ENCODE results near the gene SLC15A4.

DNA sequence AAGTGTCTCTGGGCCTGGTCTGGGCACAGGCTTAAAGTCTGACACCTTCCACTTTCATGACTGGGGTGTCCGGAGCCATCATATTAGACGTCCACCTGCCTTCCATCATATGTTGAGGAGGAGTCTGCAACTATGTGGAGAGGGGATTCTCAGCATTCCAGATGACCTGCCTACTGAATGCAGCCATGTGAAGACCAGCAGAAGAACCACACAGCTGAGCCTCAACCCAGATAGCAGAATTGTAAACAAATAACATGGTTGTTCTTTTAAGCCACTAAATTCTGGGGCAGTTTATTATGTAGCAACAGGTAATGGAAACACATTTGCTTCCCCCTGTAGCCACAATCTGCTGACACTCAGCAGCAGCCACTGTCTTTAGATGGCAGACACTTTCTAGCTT is 4.0 kb upstream of the SLC15A4 start:
- no peak for TF ChIP-seq CTCF (conservative IDR thresholded peaks at IDR 0.05; ENCODE audit: low read length)
- TF ChIP-seq EZH2phosphoT487 (IDR thresholded peaks at IDR 0.05; ENCODE audit: borderline replicate concordance, low read depth, low read length) = no peak
